ENCODE data around the gene DCT. TPM values are rescaled to one million over a fixed set of nuclear protein-coding genes. Genes with fewer than 3 reads are reported as not detected.

The DCT gene
- polyA plus RNA-seq, 4 donors, result 0.03 to 0.07 TPM; not detected in 2

Other genes starting within 250 kb of the DCT start
- 10 to 100 TPM; 10.3 to 22.2 (median 12.0) TPM for gene TGDS, start 116.5 kb upstream of the DCT start, polyA plus RNA-seq
- gene GPR180, start 122.2 kb upstream of the DCT start, polyA plus RNA-seq, result 1 to 10 TPM in 2 of 4 donors, under 1 TPM in 2; 0.67 to 4.5 (median 1.3) TPM
- not detected for gene SOX21, start 232.9 kb upstream of the DCT start, polyA plus RNA-seq

Measured in small intestine (tissue), 4 donors.